ENCODE results near the gene VWA8.
"Not testable (repeated sequence)": the region's sequence is repeated elsewhere in the genome, so short reads cannot be mapped to it uniquely, and the experiment has no call there.

VWA8 gene

GRCh38 chr13:41919741-41920487 lies 41.0 kb downstream of the VWA8 start:
- no peak for DNase-seq

GRCh38 chr13:41919031-41919740 lies 41.7 kb downstream of the VWA8 start:
- DNase-seq, result no peak

GRCh38 chr13:41917641-41918040 lies 43.3 kb downstream of the VWA8 start:
- no peak for DNase-seq

GRCh38 chr13:41916173-41916954 lies 44.5 kb downstream of the VWA8 start:
- DNase-seq, result peak; percentile 60

- DNase-seq, result no peak
These were observed 45.8 kb downstream of the VWA8 start for GRCh38 chr13:41915081-41915480.

- DNase-seq, result no peak
These were observed 46.4 kb downstream of the VWA8 start for GRCh38 chr13:41914552-41914951.

- DNase-seq, result no peak
These were observed 51.4 kb downstream of the VWA8 start for GRCh38 chr13:41909506-41909905.

- DNase-seq, result no peak
These were observed 55.2 kb downstream of the VWA8 start for GRCh38 chr13:41905600-41906254.

GRCh38 chr13:41900918-41901317 lies 60.0 kb downstream of the VWA8 start:
- no peak for DNase-seq

- DNase-seq, result not testable (repeated sequence)
These were observed 62.5 kb downstream of the VWA8 start for GRCh38 chr13:41898411-41898810.

GRCh38 chr13:41897126-41897525 lies 63.8 kb downstream of the VWA8 start:
- DNase-seq, result no peak

- DNase-seq, result no peak
These were observed 65.4 kb downstream of the VWA8 start for GRCh38 chr13:41895478-41895877.

- no peak for DNase-seq
These were observed 69.8 kb downstream of the VWA8 start for GRCh38 chr13:41891119-41891518.

- DNase-seq, result no peak
These were observed 77.8 kb downstream of the VWA8 start for GRCh38 chr13:41883147-41883546.

- not testable (repeated sequence) for DNase-seq
These were observed 79.0 kb downstream of the VWA8 start for GRCh38 chr13:41881890-41882289.

GRCh38 chr13:41880966-41881365 lies 79.9 kb downstream of the VWA8 start:
- DNase-seq, result no peak

- DNase-seq, result no peak
These were observed 96.3 kb downstream of the VWA8 start for GRCh38 chr13:41864658-41865057.

GRCh38 chr13:41862659-41863058 lies 98.2 kb downstream of the VWA8 start:
- not testable (repeated sequence) for DNase-seq

- DNase-seq, result no peak
These were observed 101.3 kb downstream of the VWA8 start for GRCh38 chr13:41859565-41859964.

- DNase-seq, result no peak
These were observed 102.1 kb downstream of the VWA8 start for GRCh38 chr13:41858780-41859179.

GRCh38 chr13:41854758-41855157 lies 106.2 kb downstream of the VWA8 start:
- DNase-seq, result no peak

- DNase-seq, result no peak
These were observed 109.6 kb downstream of the VWA8 start for GRCh38 chr13:41851351-41851750.
